Naive thymus-derived CD4-positive, alpha-beta T cell (primary cell): Measurements from ENCODE around the gene COTL1. TPM values are rescaled to one million over a fixed set of nuclear protein-coding genes. Genes with fewer than 3 reads are reported as not detected.
A peak's percentile ranks its signal among the peaks of the same experiment; 100 is the strongest.

ENCODE experiments used
- ATAC-seq: fragments of 150-1000 bp; cut with Tn5 transposase; 2 replicates; pipeline ENCODE4 v1.10.0; 2021; ENCODE audit warnings: mild to moderate bottlenecking, moderate library complexity
- CTCF ChIA-PET: fragments of 350-600 bp; sonication (Branson Sonifier 250); formaldehyde crosslinking; loops from one replicate; lab custom pipeline; 2021; ENCODE audit warnings: antibody characterized with exemption; lab: Charles Lee
- POLR2A ChIA-PET: fragments of 350-600 bp; sonication (Branson Sonifier 250); formaldehyde crosslinking; loops from one replicate; lab custom pipeline; 2021; ENCODE audit warnings: antibody characterized with exemption, inconsistent platforms; lab: Charles Lee
- DNase-seq, 9 donors: peaks; one replicate each; pipeline versions ENCODE4 v3.0.0 to v3.0.0-alpha.2; 2020 to 2022; ENCODE audit warnings: mixed read lengths in 1 of 9
- H3K27ac ChIP-seq: one replicate; pipeline ENCODE4 v1.7.0; 2013; ENCODE audit warnings: mild to moderate bottlenecking, low read depth, low read length, moderate library complexity
- H3K27me3 ChIP-seq, 2 donors: one replicate each; pipeline ENCODE4 v1.7.0; 2013; ENCODE audit warnings: low read length in 2 of 2, mild to moderate bottlenecking in 2 of 2, moderate library complexity in 2 of 2; ENCODE audit not compliant: control insufficient read depth in 2 of 2, insufficient read depth in 2 of 2
- H3K36me3 ChIP-seq, 3 experiments: 1 replicate in 2 of 3; 2 replicates in 1 of 3; pipeline ENCODE4 v1.7.0; 2013; ENCODE audit warnings: low read length in 3 of 3, mild to moderate bottlenecking in 3 of 3, moderate library complexity in 1 of 3; ENCODE audit not compliant: insufficient read depth in 3 of 3, control insufficient read depth in 2 of 3
- H3K4me1 ChIP-seq, 2 donors: one replicate each; pipeline ENCODE4 v1.7.0; 2013; ENCODE audit warnings: low read length in 2 of 2, mild to moderate bottlenecking in 2 of 2, moderate library complexity in 1 of 2; ENCODE audit not compliant: control insufficient read depth in 2 of 2, insufficient read depth in 2 of 2
- H3K4me3 ChIP-seq: 2 replicates; pipeline ENCODE4 v1.7.0; 2013; ENCODE audit warnings: mild to moderate bottlenecking, low read length
- H3K9me3 ChIP-seq, 3 experiments: 1 replicate in 2 of 3; 2 replicates in 1 of 3; pipeline ENCODE4 v1.7.0; 2013; ENCODE audit warnings: low read length in 3 of 3; ENCODE audit not compliant: control insufficient read depth in 2 of 3
- H3K27ac Mint-ChIP-seq, 9 donors: one replicate each; pipeline ENCODE4 v1.8.0; 2020 to 2022; ENCODE audit warnings: mixed read lengths in 9 of 9, mild to moderate bottlenecking in 8 of 9, moderate library complexity in 5 of 9, inconsistent platforms in 2 of 9
- H3K27me3 Mint-ChIP-seq, 5 donors: one replicate each; pipeline ENCODE4 v1.8.0; 2021 to 2022; ENCODE audit warnings: mixed read lengths in 5 of 5, mild to moderate bottlenecking in 1 of 5
- H3K36me3 Mint-ChIP-seq, 5 donors: one replicate each; pipeline ENCODE4 v1.8.0; 2020 to 2022; ENCODE audit warnings: mixed read lengths in 5 of 5, mild to moderate bottlenecking in 3 of 5, inconsistent platforms in 1 of 5
- H3K4me1 Mint-ChIP-seq, 7 donors: one replicate each; pipeline ENCODE4 v1.8.0; 2020 to 2022; ENCODE audit warnings: mixed read lengths in 7 of 7, mild to moderate bottlenecking in 3 of 7, inconsistent platforms in 1 of 7
- H3K4me3 Mint-ChIP-seq, 10 donors: one replicate each; pipeline ENCODE4 v1.8.0; 2020 to 2022; ENCODE audit warnings: mild to moderate bottlenecking in 10 of 10, mixed read lengths in 10 of 10, moderate library complexity in 6 of 10, inconsistent platforms in 2 of 10
- H3K9me3 Mint-ChIP-seq, 11 donors: one replicate each; pipeline ENCODE4 v1.8.0; 2020 to 2022; ENCODE audit warnings: mixed read lengths in 11 of 11, mild to moderate bottlenecking in 4 of 11, inconsistent platforms in 1 of 11, moderate library complexity in 1 of 11
- intact Hi-C, 2 donors: fragments of 100-400 bp; cut with micrococcal nuclease; formaldehyde crosslinking; loops; one replicate each; pipeline ENCODE4 v1.15.1; 2023
- polyA plus RNA-seq, 2 donors: library from polyadenylated mRNA; unstranded; fragments of 300-500 nt; fragmentation: Illumina TruSeq; gene quantifications; one replicate each; pipeline ENCODE4 v1.2.3, GENCODE V29; 2021
- total RNA-seq, 6 experiments: library from RNA in 5 of 6; stranded (reverse) in 5 of 6; gene quantifications; 1 replicate in 5 of 6; 2 replicates in 1 of 6; pipeline ENCODE4 v1.2.3 and lab custom pipeline; 2021 to 2026

COTL1 gene
- total and polyA plus RNA-seq, 7 experiments from 2014 or later = 84.2 to 704 (median 268) TPM

GRCh38 chr16:84606081-84606875 lies 11.6 kb downstream of the COTL1 start:
- H3K4me3 Mint-ChIP-seq = peak overlapping the region; percentile 12 to 89 (median 74)
- Histone ChIP-seq H3K4me1 (peaks cover 86 to 93% of the 10 kb centered on the region in 2 donors), H3K4me3 (no peak overlapping the region), H3K27ac (peak overlapping the region; percentile 54), H3K27me3 (no peaks in the 10 kb centered on the region), H3K36me3 (peaks cover 0 to 5% (median 4%) of the 10 kb centered on the region in 3 experiments), H3K9me3 (no peaks in the 10 kb centered on the region)
- CTCF ChIA-PET = interaction anchor here (1.0 to 1.7 kb wide), 2 partner anchors 9 to 17 kb away, joined by 3 to 4 read pairs; no protein-coding TSS in a partner anchor
- H3K27ac Mint-ChIP-seq = peak overlapping the region; percentile 69 to 96 (median 91)
- ATAC-seq = peak; percentile 29
- H3K27me3 Mint-ChIP-seq = no peaks in the 10 kb centered on the region
- H3K4me1 Mint-ChIP-seq = peaks cover 67 to 96% (median 93%) of the 10 kb centered on the region in 7 donors
- intact Hi-C loops = no loop called here
- peaks cover 0 to 6% (median 0%) of the 10 kb centered on the region in 11 donors for H3K9me3 Mint-ChIP-seq
- POLR2A ChIA-PET = interaction anchor here (0.6 to 4.4 kb wide), 8 partner anchors 7 to 160 kb away, joined by 3 to 32 read pairs (median 5); no protein-coding TSS in a partner anchor
- DNase-seq = peak in 2 of 9 donors; percentile 36 to 43
- peaks cover 2 to 67% (median 8%) of the 10 kb centered on the region in 5 donors for H3K36me3 Mint-ChIP-seq

GRCh38 chr16:84605339-84605848 lies 12.5 kb downstream of the COTL1 start:
- Histone ChIP-seq H3K4me1 (peaks cover 86 to 94% of the 10 kb centered on the region in 2 donors), H3K27me3 (no peaks in the 10 kb centered on the region), H3K27ac (no peak overlapping the region), H3K9me3 (no peaks in the 10 kb centered on the region), H3K36me3 (peaks cover 0 to 5% (median 0%) of the 10 kb centered on the region in 3 experiments), H3K4me3 (no peak overlapping the region)
- ChIA-PET POLR2A (interaction anchor here (1.1 to 4.4 kb wide), 4 partner anchors 7 to 91 kb away, joined by 4 to 32 read pairs (median 19); no protein-coding TSS in a partner anchor), CTCF (no interaction called here)
- H3K27ac Mint-ChIP-seq = peak overlapping the region; percentile 41 to 94 (median 76)
- no peak for DNase-seq
- peak overlapping the region in 5 of 10 donors; percentile 23 to 89 (median 31) for H3K4me3 Mint-ChIP-seq
- peaks cover 0 to 61% (median 4%) of the 10 kb centered on the region in 5 donors for H3K36me3 Mint-ChIP-seq
- no peaks in the 10 kb centered on the region for H3K27me3 Mint-ChIP-seq
- peaks cover 68 to 96% (median 93%) of the 10 kb centered on the region in 7 donors for H3K4me1 Mint-ChIP-seq
- intact Hi-C loops = no loop called here
- no peak for ATAC-seq
- peaks cover 0 to 4% (median 0%) of the 10 kb centered on the region in 11 donors for H3K9me3 Mint-ChIP-seq

GRCh38 chr16:84604477-84605013 lies 13.3 kb downstream of the COTL1 start:
- no peaks in the 10 kb centered on the region for H3K9me3 ChIP-seq
- H3K9me3 Mint-ChIP-seq = peaks cover 0 to 4% (median 0%) of the 10 kb centered on the region in 11 donors
- POLR2A ChIA-PET = interaction anchor here (6.1 kb wide), 1 partner anchor 11 kb away, joined by 79 read pairs; the partner anchor contains the start of gene COTL1
- DNase-seq (no peak), ATAC-seq (no peak)
- H3K4me3 ChIP-seq = no peak overlapping the region
- H3K27ac ChIP-seq = peak overlapping the region; percentile 51
- intact Hi-C loops = loop anchor here in 1 of 2 donors (5.0 kb wide), 1 partner anchor 423 kb away; the partner anchor contains the start of gene KIAA0513
- H3K36me3 ChIP-seq = no peaks in the 10 kb centered on the region
- peaks cover 69 to 96% (median 93%) of the 10 kb centered on the region in 7 donors for H3K4me1 Mint-ChIP-seq
- no peaks in the 10 kb centered on the region for H3K27me3 ChIP-seq
- H3K27me3 Mint-ChIP-seq = no peaks in the 10 kb centered on the region
- H3K36me3 Mint-ChIP-seq = peaks cover 0 to 54% (median 4%) of the 10 kb centered on the region in 5 donors
- CTCF ChIA-PET = no interaction called here
- H3K4me3 Mint-ChIP-seq = peak overlapping the region in 3 of 10 donors; percentile 4 to 73 (median 50)
- peak overlapping the region in 8 of 9 donors; percentile 68 to 94 (median 88) for H3K27ac Mint-ChIP-seq
- peaks cover 86 to 94% of the 10 kb centered on the region in 2 donors for H3K4me1 ChIP-seq

- Mint-ChIP-seq H3K4me3 (peak overlapping the region in 2 of 10 donors; percentile 50 to 64), H3K27me3 (no peaks in the 10 kb centered on the region), H3K27ac (peak overlapping the region in 6 of 9 donors; percentile 64 to 98 (median 88)), H3K36me3 (peaks cover 0 to 52% (median 4%) of the 10 kb centered on the region in 5 donors), H3K4me1 (peaks cover 68 to 96% (median 93%) of the 10 kb centered on the region in 7 donors), H3K9me3 (peaks cover 0 to 4% (median 0%) of the 10 kb centered on the region in 11 donors)
- ChIA-PET POLR2A (interaction anchor here (6.1 kb wide), 1 partner anchor 12 kb away, joined by 79 read pairs; the partner anchor contains the start of gene COTL1), CTCF (no interaction called here)
- intact Hi-C loops = loop anchor here in 1 of 2 donors (5.0 kb wide), 1 partner anchor 423 kb away; the partner anchor contains the start of gene KIAA0513
- Histone ChIP-seq H3K27me3 (no peaks in the 10 kb centered on the region), H3K36me3 (no peaks in the 10 kb centered on the region), H3K9me3 (no peaks in the 10 kb centered on the region), H3K27ac (no peak overlapping the region), H3K4me1 (peaks cover 87 to 94% of the 10 kb centered on the region in 2 donors), H3K4me3 (no peak overlapping the region)
- DNase-seq = no peak
- no peak for ATAC-seq
Observed at GRCh38 chr16:84603940-84604339, 13.9 kb downstream of the COTL1 start.

GRCh38 chr16:84603140-84603816 lies 14.6 kb downstream of the COTL1 start:
- ATAC-seq (peak; percentile 51), DNase-seq (no peak)
- Mint-ChIP-seq H3K9me3 (peaks cover 0 to 4% (median 0%) of the 10 kb centered on the region in 11 donors), H3K36me3 (peaks cover 0 to 51% (median 4%) of the 10 kb centered on the region in 5 donors), H3K27ac (peak overlapping the region; percentile 64 to 98 (median 89)), H3K27me3 (no peaks in the 10 kb centered on the region), H3K4me3 (peak overlapping the region in 8 of 10 donors; percentile 16 to 78 (median 28)), H3K4me1 (peaks cover 64 to 94% (median 88%) of the 10 kb centered on the region in 7 donors)
- peak overlapping the region; percentile 27 for H3K27ac ChIP-seq
- intact Hi-C loops = loop anchor here in 1 of 2 donors (5.0 kb wide), 1 partner anchor 424 kb away; the partner anchor contains the start of gene KIAA0513
- H3K36me3 ChIP-seq = no peaks in the 10 kb centered on the region
- CTCF ChIA-PET = interaction anchor here (0.6 to 1.2 kb wide), 4 partner anchors 50 to 93 kb away, joined by 3 to 4 read pairs (median 3); no protein-coding TSS in a partner anchor
- no peaks in the 10 kb centered on the region for H3K9me3 ChIP-seq
- no peak overlapping the region for H3K4me3 ChIP-seq
- H3K4me1 ChIP-seq = peaks cover 82 to 90% of the 10 kb centered on the region in 2 donors
- POLR2A ChIA-PET = interaction anchor here (1.1 to 6.1 kb wide), 4 partner anchors 10 to 54 kb away, joined by 4 to 79 read pairs (median 4); partner anchors contain the start of gene COTL1
- H3K27me3 ChIP-seq = no peaks in the 10 kb centered on the region
